Dermis microvascular lymphatic vessel endothelial cell (primary cell): ENCODE measurements around the gene FOXO1. TPM values are rescaled to one million over a fixed set of nuclear protein-coding genes. Genes with fewer than 3 reads are reported as not detected.

Source experiments
- DNase-seq, 2 donors: peaks; one replicate each; pipeline versions ENCODE4 v3.0.0 to v3.0.0-alpha.2; 2010; ENCODE audit warnings: low read depth in 2 of 2
- total RNA-seq: library from RNA; depleted of rRNA; stranded (reverse); fragments of >200 nt; gene quantifications from 2 replicates; pipeline ENCODE4 v1.2.1, GENCODE V29; 2014

The FOXO1 gene
- total RNA-seq, 1 donor from 2014 or later: 16.2 TPM

DNA sequence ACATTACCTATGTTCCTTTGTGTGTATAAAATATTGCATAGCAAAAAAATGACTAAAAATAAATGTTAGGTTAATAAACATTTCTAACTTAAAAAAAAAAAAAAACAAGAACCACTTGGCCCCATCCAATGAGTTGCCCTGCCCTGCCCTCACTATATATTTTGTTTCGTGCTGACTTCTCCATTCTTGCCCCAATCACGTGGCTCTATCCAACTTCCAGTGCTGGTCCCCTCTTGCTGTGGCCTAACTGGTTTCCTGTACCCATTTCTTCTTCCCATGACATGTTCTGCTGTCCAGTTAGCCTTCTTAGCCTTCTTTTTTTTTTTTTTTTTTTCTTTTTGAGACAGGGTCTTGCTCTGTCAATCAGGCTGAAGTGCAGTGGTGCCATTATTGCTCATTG lies 151.6 kb downstream of the FOXO1 start:
- DNase-seq: no peak

- DNase-seq: no peak
Observed at GRCh38 chr13:40509876-40510275, 156.6 kb downstream of the FOXO1 start.

GRCh38 chr13:40508767-40509342 lies 157.6 kb downstream of the FOXO1 start:
- DNase-seq: no peak

- DNase-seq: peak; percentile 94 to 96
Observed at GRCh38 chr13:40508127-40508526, 158.3 kb downstream of the FOXO1 start.

- DNase-seq: peak; percentile 93 to 98
Observed at GRCh38 chr13:40506592-40507446, 159.6 kb downstream of the FOXO1 start.

Other genes starting within 250 kb of the FOXO1 start
- gene MRPS31, start 104.5 kb upstream of the FOXO1 start, total RNA-seq: 6.1 and 8.5 TPM in 2 replicates
- 14.9 and 16.2 TPM in 2 replicates for gene SLC25A15, start 123.0 kb upstream of the FOXO1 start, total RNA-seq